HUES48 (cell line): ENCODE measurements around the gene C3orf52.
A peak's percentile ranks its signal among the peaks of the same experiment; 100 is the strongest.
"Not testable (repeated sequence)": the region's sequence is repeated elsewhere in the genome, so short reads cannot be mapped to it uniquely, and the experiment has no call there.

Source experiments
- H3K27ac ChIP-seq: one replicate; pipeline ENCODE4 v1.7.0; 2013; ENCODE audit warnings: low read depth, low read length, inconsistent platforms
- H3K27me3 ChIP-seq: 2 replicates; pipeline ENCODE4 v1.6.1; 2013; ENCODE audit warnings: mild to moderate bottlenecking, low read length; ENCODE audit not compliant: control insufficient read depth, insufficient read depth
- H3K36me3 ChIP-seq: 2 replicates; pipeline ENCODE4 v1.6.1; 2013; ENCODE audit warnings: low read length; ENCODE audit not compliant: control insufficient read depth, insufficient read depth
- H3K4me1 ChIP-seq: 2 replicates; pipeline ENCODE4 v1.6.1; 2013; ENCODE audit warnings: mild to moderate bottlenecking, low read length; ENCODE audit not compliant: control insufficient read depth, insufficient read depth
- H3K4me3 ChIP-seq: 2 replicates; pipeline ENCODE4 v1.5.1; 2013; ENCODE audit warnings: mild to moderate bottlenecking, low read depth, low read length
- H3K9ac ChIP-seq: 2 replicates; pipeline ENCODE4 v1.6.1; 2013; ENCODE audit warnings: mild to moderate bottlenecking, low read depth, low read length, moderate library complexity
- H3K9me3 ChIP-seq: 2 replicates; pipeline ENCODE4 v1.6.1; 2013; ENCODE audit warnings: low read length; ENCODE audit not compliant: control insufficient read depth, insufficient read depth

The C3orf52 gene

DNA sequence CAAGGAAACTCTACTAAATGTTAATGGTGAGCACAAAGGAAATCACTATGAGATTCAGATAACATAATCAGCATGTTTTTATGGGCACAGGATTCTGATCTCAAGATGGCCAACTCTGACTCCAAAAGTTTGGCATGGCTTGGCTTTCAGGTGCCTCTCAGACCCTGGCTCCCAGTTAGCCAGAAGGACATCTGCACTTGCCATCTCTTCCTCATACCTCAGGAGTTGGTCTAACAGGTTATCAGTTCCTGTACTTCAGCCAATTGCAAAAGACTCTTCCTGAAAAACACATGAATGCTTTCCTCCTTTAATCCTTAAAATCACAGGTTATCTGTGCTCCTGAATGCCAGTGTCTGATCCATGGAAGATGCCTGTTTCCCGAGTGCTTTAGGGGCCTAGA lies 26.7 kb upstream of the C3orf52 start:
- Histone ChIP-seq H3K4me3 (no peak overlapping the region), H3K9ac (no peak overlapping the region), H3K9me3 (no peaks in the 10 kb centered on the region), H3K27me3 (no peaks in the 10 kb centered on the region), H3K27ac (no peak overlapping the region), H3K4me1 (peaks cover 3% of the 10 kb centered on the region; the same call in 1 of the 2 replicates), H3K36me3 (no peaks in the 10 kb centered on the region)

GRCh38 chr3:112061152-112061551 lies 25.0 kb upstream of the C3orf52 start:
- H3K9ac ChIP-seq: no peak overlapping the region
- no peaks in the 10 kb centered on the region for H3K27me3 ChIP-seq
- no peaks in the 10 kb centered on the region for H3K36me3 ChIP-seq

GRCh38 chr3:112072387-112073060 lies 13.7 kb upstream of the C3orf52 start:
- not testable (repeated sequence) for H3K27ac ChIP-seq, H3K27me3 ChIP-seq, H3K4me3 ChIP-seq, H3K9me3 ChIP-seq, H3K36me3 ChIP-seq, H3K9ac ChIP-seq, H3K4me1 ChIP-seq

More at GRCh38 chr3:112061152-112061551, 25.0 kb upstream of the C3orf52 start:
- Histone ChIP-seq H3K4me3 (no peak overlapping the region), H3K27ac (no peak overlapping the region), H3K4me1 (peaks cover 3% of the 10 kb centered on the region; the same call in 1 of the 2 replicates), H3K9me3 (no peaks in the 10 kb centered on the region)

DNA sequence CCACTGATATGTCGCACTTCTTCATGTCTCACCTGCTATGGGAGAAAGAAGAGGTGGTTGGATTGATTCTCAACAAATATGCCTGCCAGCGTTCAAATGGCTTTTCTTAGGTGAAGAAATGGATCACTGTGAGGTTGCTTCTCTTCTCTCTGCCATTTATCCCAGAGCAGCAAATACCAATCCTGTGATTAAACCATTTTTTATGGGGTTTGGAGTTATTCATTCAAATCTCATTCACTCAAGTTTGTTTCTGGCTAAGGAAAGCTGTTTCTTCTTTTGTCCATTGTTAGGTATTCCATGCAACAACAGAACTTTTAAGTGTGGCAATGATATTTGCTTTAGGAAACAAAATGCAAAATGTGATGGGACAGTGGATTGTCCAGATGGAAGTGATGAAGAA lies 12.2 kb upstream of the C3orf52 start:
- no peaks in the 10 kb centered on the region for H3K36me3 ChIP-seq
- H3K4me1 ChIP-seq: peaks cover 8% of the 10 kb centered on the region
- no peaks in the 10 kb centered on the region for H3K27me3 ChIP-seq
- no peak overlapping the region for H3K27ac ChIP-seq
- H3K9ac ChIP-seq: no peak overlapping the region
- no peaks in the 10 kb centered on the region for H3K9me3 ChIP-seq
- H3K4me3 ChIP-seq: no peak overlapping the region

DNA sequence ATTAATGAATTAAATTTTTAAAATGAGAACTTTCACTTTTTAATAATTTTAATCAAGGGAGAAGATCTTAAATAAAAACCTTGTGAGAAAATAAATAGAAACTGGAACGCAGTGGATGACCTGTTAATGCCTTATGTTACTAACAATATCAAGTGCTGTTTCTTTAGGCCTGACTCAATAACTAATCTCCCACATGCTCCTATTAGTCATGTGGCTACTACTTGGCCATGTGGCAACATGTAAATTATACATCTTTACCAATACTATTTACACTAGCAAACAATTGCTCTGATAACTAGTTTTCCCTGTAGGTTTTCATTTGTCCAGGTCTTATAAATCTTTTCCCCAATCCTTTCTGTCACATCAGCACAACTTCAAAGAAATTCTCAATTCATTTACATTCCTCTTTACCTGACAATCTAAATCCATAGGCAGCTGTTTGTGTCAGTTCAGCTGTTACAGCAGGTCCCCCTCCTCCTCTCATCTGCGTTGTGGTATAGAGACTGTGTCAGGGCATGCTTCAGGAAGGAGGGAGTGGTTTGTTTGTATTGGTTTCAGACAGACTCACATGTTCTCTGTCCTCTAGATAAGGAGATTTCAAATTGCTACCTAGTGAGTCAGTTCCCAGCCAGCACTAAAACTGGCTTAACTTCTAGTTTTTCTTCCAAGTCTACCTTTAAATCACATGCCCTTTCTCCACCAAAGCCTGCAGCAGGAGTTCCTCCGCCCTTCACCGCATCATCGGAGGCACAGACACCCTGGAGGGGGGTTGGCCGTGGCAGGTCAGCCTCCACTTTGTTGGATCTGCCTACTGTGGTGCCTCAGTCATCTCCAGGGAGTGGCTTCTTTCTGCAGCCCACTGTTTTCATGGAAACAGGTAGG lies 11.3 kb upstream of the C3orf52 start:
- peaks cover 8% of the 10 kb centered on the region for H3K4me1 ChIP-seq
- peak overlapping the region; percentile 53 for H3K27ac ChIP-seq
- no peak overlapping the region for H3K9ac ChIP-seq
- no peaks in the 10 kb centered on the region for H3K27me3 ChIP-seq
- no peak overlapping the region for H3K4me3 ChIP-seq
- no peaks in the 10 kb centered on the region for H3K36me3 ChIP-seq
- H3K9me3 ChIP-seq: no peaks in the 10 kb centered on the region

DNA sequence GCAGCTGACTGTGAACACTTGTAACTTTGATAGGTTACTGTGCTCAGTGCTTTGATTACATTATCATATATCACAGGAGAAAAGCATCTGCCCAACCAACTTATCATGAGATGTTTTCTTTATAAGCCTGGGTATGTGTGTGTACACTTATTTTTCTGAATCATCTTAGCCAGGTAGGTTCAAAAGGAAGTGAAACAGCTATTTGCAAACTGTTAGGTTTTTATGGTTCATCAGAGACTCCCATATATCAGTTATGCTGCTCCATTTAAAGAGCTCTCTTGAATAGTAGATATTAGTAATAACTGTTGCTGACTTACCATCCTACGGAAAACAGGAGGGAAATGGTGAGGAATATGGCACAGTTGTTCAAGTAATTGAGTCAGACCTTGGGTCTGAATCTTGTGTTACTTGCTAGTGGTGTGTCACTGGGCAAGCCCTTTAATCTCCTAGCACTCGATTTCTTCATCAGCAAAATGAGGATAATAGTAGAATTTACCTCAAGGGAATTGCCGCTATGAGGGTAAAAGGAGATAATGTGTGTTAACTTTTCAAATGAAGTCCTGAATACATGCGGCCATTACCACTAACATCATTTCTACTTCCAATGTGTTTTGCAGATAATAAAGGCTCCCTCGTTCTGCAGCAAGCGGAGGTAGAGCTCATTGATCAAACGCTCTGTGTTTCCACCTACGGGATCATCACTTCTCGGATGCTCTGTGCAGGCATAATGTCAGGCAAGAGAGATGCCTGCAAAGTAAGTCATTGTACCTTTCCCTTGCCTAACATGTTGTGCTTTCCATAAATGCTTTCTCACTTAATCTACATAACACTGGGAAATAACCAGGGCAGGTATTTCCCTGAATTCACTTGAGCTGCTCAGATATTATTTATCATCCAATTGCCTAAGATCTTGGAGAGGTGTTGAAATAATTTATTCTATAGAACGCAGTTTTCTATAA lies 7.8 kb upstream of the C3orf52 start:
- Histone ChIP-seq H3K9me3 (no peaks in the 10 kb centered on the region), H3K9ac (no peak overlapping the region), H3K27me3 (no peaks in the 10 kb centered on the region), H3K4me1 (peaks cover 8% of the 10 kb centered on the region), H3K4me3 (no peak overlapping the region), H3K27ac (no peak overlapping the region), H3K36me3 (no peaks in the 10 kb centered on the region)

DNA sequence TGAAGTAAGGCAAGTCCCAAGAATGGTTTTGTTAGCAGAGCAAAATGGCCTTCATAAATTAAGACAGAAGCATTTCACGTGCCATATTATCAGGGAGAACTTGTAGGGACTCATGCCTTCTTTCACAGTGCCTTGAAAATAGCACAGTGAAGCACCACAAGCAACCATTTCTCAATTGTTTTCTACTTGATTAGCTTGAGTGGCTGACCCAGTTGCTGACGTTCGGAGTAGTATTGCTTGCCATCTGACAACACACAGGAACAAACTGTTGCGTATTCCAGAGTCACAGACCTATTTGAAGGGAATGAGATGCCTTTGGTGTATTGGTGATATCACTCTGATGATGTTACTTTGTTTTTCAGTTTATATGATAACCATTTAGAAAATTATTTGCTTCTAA lies 3.0 kb upstream of the C3orf52 start:
- Histone ChIP-seq H3K4me3 (no peak overlapping the region), H3K27ac (no peak overlapping the region), H3K9ac (no peak overlapping the region), H3K4me1 (peaks cover 17% of the 10 kb centered on the region; the same call in 1 of the 2 replicates), H3K36me3 (no peaks in the 10 kb centered on the region), H3K9me3 (no peaks in the 10 kb centered on the region), H3K27me3 (peaks cover 19% of the 10 kb centered on the region)

DNA sequence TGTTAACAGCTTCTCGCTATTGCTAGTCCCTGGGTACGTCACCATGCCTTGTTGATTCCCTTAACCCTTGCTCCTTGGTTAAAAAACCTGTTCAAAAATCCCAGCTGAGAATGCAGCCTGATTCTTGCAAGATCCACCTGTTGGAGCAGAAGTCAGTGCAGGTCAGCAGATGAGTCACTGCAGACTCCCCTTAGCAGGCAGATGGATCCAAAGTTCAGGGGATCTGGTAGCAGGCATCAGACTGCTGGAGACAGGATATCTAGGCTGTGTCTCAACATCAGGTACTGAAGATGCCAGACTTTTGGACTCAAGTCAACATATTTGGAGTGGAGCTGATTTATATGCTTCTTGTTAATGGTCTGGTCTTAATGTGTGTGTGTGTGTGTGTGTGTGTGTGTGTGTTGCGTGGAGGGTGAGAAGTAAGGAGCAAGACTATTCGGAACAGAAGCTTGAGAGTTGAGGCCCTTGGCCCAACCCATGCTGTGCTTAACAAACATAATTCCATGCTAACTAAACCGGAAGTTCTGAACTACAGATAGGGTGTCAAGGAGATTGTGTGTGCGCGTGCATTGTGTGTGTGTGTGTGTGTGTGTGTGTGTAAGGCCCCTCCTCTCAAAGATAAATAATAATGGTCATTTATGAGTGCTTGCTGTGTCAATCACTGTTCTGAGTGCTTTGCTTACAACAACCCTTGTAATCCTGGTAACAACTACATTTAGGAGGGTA lies 1.0 kb upstream of the C3orf52 start:
- Histone ChIP-seq H3K27ac (peak overlapping the region; percentile 94), H3K4me1 (peaks cover 17% of the 10 kb centered on the region; the same call in 1 of the 2 replicates), H3K9me3 (no peaks in the 10 kb centered on the region), H3K9ac (no peak overlapping the region), H3K36me3 (no peaks in the 10 kb centered on the region), H3K4me3 (peak overlapping the region; percentile 77; the same call in 1 of the 2 replicates), H3K27me3 (peaks cover 19% of the 10 kb centered on the region)

GRCh38 chr3:112085735-112086075 lies 484 bp upstream of the C3orf52 start:
- H3K27ac ChIP-seq: peak overlapping the region; percentile 94
- peak overlapping the region; percentile 77 for H3K4me3 ChIP-seq
- peaks cover 17% of the 10 kb centered on the region; the same call in 1 of the 2 replicates for H3K4me1 ChIP-seq
- no peaks in the 10 kb centered on the region for H3K36me3 ChIP-seq
- H3K9ac ChIP-seq: peak overlapping the region; percentile 80; the same call in 1 of the 2 replicates
- H3K27me3 ChIP-seq: peaks cover 19% of the 10 kb centered on the region
- H3K9me3 ChIP-seq: no peaks in the 10 kb centered on the region

DNA sequence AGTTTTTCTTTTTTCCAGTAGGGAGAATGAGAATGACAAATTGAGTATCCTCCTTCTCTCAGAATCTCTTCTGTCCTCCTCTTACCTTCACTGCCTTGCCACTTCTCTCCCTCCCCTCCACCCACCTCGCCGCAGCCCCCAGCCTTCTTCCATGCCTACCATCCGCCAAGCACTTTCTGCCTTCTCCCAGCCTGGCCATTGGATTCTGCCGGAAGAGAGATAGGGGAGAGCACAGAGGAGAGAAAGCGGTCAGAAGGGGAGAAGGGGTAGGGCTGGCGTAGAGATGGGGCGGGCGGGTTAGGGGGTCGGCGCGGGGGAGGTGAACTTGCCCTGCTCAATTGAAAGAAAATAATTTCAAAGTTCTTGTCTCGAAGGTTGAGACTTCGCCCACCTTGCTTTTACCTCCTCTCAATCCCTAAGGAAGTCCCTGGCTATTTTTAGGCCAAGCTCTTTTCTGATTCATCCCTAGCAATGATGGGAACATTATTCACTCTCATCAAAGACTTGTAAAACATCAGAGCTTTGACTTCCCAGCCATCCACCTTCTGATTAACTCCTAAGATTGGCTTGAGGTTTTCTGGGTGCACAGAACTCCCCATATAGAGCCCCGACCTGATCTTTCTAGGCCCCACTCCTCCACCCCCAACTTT lies 811 bp downstream of the C3orf52 start:
- Histone ChIP-seq H3K27ac (peak overlapping the region; percentile 94), H3K4me1 (peaks cover 17% of the 10 kb centered on the region; the same call in 1 of the 2 replicates), H3K36me3 (no peaks in the 10 kb centered on the region), H3K27me3 (peaks cover 19% of the 10 kb centered on the region), H3K9me3 (no peaks in the 10 kb centered on the region), H3K9ac (no peak overlapping the region), H3K4me3 (peak overlapping the region; percentile 77)
